Measurements from ENCODE around the gene MAPK8IP2.

Gene MAPK8IP2

GRCh38 chr22:50573491-50574382, 26.9 kb upstream of the MAPK8IP2 start:
- TF ChIP-seq POU6F1 (CRISPR knock-in tag; IDR thresholded peaks at IDR 0.05; ENCODE audit: borderline replicate concordance, low read depth) = no peak
- TF ChIP-seq CSDC2 (CRISPR knock-in tag; IDR thresholded peaks at IDR 0.05) = no peak
- no peak for TF ChIP-seq CREB5 (CRISPR knock-in tag; IDR thresholded peaks at IDR 0.05; ENCODE audit: low read depth)
- TF ChIP-seq BACH2 (CRISPR knock-in tag; IDR thresholded peaks at IDR 0.05; ENCODE audit: borderline replicate concordance) = no peak
- no peak for ATAC-seq

- no peak for ATAC-seq
- TF ChIP-seq TSHZ2 (CRISPR knock-in tag; IDR thresholded peaks at IDR 0.05) = no peak
- no peak for TF ChIP-seq OSR1 (CRISPR knock-in tag; IDR thresholded peaks at IDR 0.05)
- no peak for TF ChIP-seq PPARA (CRISPR knock-in tag; IDR thresholded peaks at IDR 0.05; ENCODE audit: borderline replicate concordance)
- no peak for TF ChIP-seq CSDC2 (CRISPR knock-in tag; IDR thresholded peaks at IDR 0.05)
- no peak for TF ChIP-seq ARNTL (CRISPR knock-in tag; IDR thresholded peaks at IDR 0.05; ENCODE audit: borderline replicate concordance, low read depth)
Observed at GRCh38 chr22:50574383-50574755, 26.2 kb upstream of the MAPK8IP2 start.

- TF ChIP-seq SNAI2 (CRISPR knock-in tag; IDR thresholded peaks at IDR 0.05) = no peak
- no peak for TF ChIP-seq PATZ1 (CRISPR knock-in tag; IDR thresholded peaks at IDR 0.05; ENCODE audit: borderline replicate concordance)
- no peak for TF ChIP-seq RARB (CRISPR knock-in tag; IDR thresholded peaks at IDR 0.05)
- TF ChIP-seq OSR1 (CRISPR knock-in tag; IDR thresholded peaks at IDR 0.05) = no peak
- no peak for TF ChIP-seq CSRNP3 (CRISPR knock-in tag; IDR thresholded peaks at IDR 0.05)
- no peak for TF ChIP-seq PPARA (CRISPR knock-in tag; IDR thresholded peaks at IDR 0.05; ENCODE audit: borderline replicate concordance)
- TF ChIP-seq CSDC2 (CRISPR knock-in tag; IDR thresholded peaks at IDR 0.05) = no peak
- TF ChIP-seq ZFP30 (CRISPR knock-in tag; IDR thresholded peaks at IDR 0.05) = no peak
- no peak for TF ChIP-seq ESRRG (CRISPR knock-in tag; IDR thresholded peaks at IDR 0.05)
- TF ChIP-seq ZFP3 (CRISPR knock-in tag; IDR thresholded peaks at IDR 0.05) = no peak
- TF ChIP-seq POU6F1 (CRISPR knock-in tag; IDR thresholded peaks at IDR 0.05; ENCODE audit: borderline replicate concordance, low read depth) = no peak
- TF ChIP-seq ZC3H10 (CRISPR knock-in tag; IDR thresholded peaks at IDR 0.05) = no peak
- TF ChIP-seq GLIS3 (CRISPR knock-in tag; IDR thresholded peaks at IDR 0.05) = no peak
- TF ChIP-seq ISL1 (CRISPR knock-in tag; IDR thresholded peaks at IDR 0.05) = no peak
- no peak for TF ChIP-seq ZNF8 (CRISPR knock-in tag; IDR thresholded peaks at IDR 0.05)
- no peak for TF ChIP-seq TCF4 (CRISPR knock-in tag; IDR thresholded peaks at IDR 0.05; ENCODE audit: borderline replicate concordance)
- no peak for TF ChIP-seq TSHZ2 (CRISPR knock-in tag; IDR thresholded peaks at IDR 0.05)
- ATAC-seq = no peak
Observed at GRCh38 chr22:50575426-50575941, 25.1 kb upstream of the MAPK8IP2 start.

Measured in SK-N-SH treated with all-trans-retinoic acid at 6 μM for 48 hours (cell line).